ENCODE results near the gene DYRK1A.

DYRK1A gene

GRCh38 chr21:37385179-37385765 lies 18.7 kb downstream of the DYRK1A start:
- no peak for DNase-seq

DNA sequence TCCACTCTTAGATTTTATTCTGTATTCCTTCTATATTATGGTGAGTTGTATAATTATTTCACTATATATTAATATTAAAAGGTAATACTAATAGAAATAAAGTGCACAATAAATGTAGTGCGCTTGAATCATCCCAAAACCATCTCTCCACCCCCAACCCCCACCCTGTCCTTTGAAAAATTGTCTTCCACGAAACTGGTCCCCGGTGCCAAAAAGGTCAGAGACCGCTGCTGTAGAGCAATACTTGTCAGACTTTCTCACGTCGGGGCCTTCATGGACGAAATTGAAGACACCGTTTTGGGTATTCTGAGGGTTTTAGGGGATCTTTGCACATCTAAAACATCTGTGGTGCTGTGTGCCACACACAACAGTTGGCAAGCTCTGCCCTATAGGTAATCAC lies 19.6 kb downstream of the DYRK1A start:
- no peak for DNase-seq

GRCh38 chr21:37389456-37389855 lies 22.9 kb downstream of the DYRK1A start:
- DNase-seq: no peak

- no peak for DNase-seq
Observed at GRCh38 chr21:37391666-37392065, 25.1 kb downstream of the DYRK1A start.

DNA sequence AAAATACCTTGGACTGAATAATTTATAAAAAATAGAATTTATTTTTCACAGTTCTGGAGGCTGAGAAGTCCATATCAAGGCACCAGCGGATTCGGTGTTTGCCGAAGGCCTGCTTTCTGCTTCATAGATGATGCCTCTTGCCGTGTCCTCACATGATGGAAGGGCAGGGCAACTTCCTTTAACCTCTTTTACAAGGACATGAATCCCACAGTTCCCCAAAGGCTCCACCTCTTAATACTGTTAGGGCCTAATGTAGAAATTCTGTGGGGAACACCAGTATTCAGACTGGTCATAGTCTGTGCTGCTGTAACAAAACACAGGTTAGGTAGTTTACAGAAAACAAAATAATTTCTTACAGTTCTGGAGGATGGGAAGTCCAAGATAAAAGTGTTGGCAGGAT lies 25.9 kb downstream of the DYRK1A start:
- no peak for DNase-seq

DNA sequence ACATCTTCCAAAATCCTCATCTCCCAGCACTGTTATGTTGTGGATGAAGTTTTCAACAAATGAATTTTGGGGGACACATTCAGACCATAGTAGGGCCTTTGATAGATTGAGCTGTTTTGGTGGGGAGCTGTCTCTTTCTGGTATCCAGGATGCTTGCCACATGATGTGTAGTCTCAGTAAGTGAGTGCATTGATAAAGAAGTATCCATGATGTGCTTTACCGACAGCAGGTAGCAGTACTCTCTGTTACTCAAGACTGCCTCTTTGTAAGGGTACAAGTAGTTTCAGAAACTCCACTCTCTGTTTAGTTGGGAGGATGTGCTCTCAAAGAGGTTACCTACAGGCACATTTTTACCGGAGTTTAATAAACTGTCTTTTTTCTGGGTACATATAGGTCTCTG lies 26.5 kb downstream of the DYRK1A start:
- no peak for DNase-seq

- DNase-seq: no peak
Observed at GRCh38 chr21:37393786-37394185, 27.2 kb downstream of the DYRK1A start.

DNA sequence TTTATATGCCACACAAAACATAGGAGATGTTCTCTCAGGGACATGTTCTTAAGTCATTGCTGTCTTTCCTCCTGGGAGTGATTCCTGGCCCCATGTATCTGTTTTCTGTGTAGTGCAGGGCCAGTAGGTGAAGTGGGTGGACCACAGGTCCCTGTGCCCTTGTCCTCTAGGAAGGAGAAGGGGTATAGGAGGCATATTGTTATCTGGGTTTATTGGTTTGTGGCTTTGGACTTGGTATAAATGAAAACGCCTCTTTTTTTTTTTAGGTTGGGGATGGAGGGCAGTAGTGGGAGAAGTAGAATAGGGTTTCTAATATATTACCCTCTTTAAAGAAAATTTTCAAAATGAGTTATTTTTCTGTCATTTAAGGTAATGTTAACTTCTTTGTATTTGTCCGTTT lies 29.4 kb downstream of the DYRK1A start:
- no peak for DNase-seq

- no peak for DNase-seq
Observed at GRCh38 chr21:37396855-37397254, 30.3 kb downstream of the DYRK1A start.

DNA sequence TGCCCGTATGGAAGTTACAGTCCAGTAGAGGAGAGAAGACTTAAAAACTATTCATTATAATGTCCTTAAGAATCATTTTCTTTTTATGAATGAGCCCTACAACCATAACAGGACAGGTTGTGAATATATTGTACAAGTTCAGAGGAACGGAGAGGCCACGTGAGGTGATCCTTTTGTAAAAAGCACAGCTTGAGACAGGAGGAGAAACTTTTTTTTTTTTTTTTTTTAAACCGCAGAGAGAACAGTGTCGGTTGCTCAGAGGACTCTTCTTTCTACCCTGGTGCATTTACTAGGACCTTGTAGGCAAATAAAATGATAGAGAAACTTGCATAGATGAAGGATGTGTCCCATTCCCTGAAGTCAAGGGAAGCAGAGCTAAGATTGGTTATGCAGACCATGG lies 32.1 kb downstream of the DYRK1A start:
- no peak for DNase-seq

GRCh38 chr21:37402251-37402867 lies 35.8 kb downstream of the DYRK1A start:
- no peak for DNase-seq

DNA sequence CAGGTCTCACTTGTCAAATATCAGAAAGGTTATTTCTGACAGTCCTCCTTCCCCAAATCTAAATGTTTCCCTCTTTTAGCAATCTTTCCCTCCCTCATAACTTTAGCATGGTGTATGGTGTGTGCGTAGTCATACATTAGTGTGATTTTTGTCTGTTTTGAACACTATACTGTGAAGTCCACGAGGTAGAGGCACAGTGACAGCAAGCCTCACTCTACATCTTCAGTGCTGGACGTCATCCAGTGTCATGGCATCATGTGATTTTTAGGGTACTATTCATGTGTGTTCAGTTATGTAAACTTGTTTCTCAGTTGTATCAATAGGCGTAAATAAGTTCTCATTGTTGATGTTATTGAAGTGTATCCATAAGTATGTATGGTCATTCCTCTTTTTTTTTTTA lies 39.1 kb downstream of the DYRK1A start:
- no peak for DNase-seq

DNA sequence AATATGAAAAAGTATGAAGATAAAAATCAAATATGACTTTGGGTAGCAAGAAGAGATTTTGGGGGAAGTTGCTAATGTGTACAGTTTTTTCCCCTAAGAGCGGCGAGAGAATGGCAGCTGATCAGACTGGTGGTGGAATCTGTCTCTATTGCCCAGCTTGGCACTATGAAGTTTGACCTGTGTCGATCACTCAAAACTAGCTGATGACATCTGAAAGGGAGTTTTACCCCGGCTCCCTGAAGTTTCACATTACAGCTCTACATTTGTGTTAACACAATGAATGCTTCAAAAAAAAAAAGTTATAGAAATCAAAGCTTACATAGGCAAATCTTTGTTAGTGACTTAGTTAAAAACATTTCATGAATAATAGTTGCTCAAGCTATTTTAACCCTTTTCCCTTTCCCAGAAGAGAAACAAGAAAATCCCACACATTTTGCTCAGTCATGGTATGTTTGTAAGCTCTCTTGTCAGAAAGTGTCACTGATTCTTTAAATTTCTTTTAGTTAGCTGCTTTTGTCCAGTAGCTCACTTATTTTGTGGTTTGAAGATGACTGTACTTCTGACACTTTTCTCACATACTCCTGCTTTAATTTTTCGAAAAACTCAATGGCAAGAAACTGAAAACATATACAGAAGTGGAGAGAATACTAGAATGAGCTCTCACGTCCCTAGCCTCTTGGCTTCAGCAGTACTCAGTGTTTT lies 41.3 kb downstream of the DYRK1A start:
- DNase-seq: no peak

DNA sequence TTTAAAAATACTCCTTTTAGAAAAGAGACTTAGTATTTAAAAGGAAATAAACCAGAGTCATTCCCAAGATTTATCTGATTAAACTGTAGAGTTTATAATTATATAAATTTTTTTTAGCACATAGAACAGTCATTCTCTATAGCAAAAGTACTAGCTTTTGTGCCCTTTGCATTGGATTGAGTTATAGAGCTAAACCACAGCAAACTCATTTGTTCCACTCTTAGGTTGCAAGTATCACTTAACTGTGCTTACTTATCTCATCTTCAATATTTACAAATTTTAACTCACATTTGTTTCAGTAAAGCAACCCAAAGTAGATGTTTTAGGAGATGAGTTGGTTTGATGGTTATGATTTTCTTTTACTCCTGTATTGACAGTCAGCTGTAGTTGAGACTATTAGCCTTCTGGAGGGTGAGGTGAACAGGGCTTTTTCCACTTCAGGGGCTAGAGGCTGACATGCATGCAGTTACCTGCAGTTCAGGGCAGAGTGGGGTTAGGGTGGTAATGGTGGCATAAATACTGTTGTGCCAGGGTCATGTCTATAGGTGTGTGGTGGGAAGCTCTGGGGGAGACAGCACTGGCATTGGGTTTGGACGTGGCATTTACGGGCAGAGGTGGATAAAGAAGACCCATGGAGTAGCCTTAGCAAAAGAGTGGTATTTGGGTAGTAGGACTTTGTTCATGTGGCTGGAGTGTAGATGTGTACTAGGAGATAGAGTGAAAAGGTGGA lies 42.1 kb downstream of the DYRK1A start:
- DNase-seq: no peak

GRCh38 chr21:37410639-37411038 lies 44.1 kb downstream of the DYRK1A start:
- no peak for DNase-seq

- no peak for DNase-seq
Observed at GRCh38 chr21:37412603-37413360, 46.2 kb downstream of the DYRK1A start.

GRCh38 chr21:37413553-37414291 lies 47.1 kb downstream of the DYRK1A start:
- no peak for DNase-seq

DNA sequence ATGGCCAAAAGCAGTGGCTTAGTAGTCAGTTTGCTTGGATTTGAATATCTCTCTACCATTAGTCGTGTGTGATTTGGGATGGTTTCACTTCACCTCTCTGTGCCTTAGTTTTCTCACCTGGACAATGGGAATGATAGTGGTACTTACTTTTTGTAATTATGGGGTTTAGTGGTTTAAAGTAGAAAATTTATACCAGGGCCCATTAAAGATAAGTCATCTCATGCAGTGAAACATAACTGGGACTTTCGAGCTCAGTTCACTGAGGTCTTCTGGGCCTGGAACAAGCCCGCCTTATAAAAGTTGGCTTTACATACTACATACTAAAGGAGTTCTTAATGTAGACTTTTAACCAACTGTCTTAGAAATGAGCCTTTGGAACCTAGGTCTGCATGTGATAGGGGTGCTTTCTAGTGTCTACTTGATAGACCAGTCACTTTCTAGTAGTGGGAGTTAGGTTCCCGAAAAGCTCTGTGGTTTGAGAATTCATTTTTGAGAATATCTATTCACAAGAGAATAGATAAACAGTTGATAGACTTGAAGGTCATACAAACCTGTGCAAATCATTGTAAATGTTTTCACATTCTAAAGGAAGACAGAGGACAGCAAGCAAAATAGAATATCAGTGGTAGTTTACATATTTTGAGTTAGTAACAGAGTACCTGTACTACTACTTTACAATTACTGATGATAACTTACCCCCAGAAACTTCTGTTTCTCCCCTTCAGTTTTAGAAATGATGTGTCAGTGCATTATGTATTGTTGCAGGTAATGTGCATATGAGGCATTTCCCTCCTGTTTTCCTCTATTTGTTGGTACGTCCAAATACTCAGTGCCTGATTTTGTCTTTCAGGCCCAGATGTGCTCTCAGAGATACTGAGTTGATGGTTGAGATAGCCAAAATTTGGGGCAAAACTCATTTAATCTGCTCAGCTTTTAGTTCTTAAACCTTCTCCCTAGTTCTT lies 48.0 kb downstream of the DYRK1A start:
- DNase-seq: no peak

DNA sequence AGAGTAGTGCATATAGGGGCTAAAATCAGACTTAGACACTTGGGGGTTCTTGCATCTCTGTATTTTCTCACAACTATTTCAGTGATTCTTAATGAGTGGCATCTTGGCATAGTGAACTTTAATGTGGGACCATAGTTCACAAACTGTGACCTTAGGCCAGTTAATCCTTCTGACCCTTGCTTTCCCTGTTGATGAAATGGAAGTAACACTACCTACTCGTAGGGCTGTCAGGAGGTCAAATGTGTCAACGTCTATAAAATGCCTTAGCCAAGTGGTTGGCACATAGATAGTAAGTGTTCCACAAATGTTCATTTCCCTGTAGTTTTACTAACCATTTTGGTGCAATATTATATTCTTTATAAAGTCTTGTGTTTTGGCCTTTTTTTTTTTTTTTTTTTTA lies 49.4 kb downstream of the DYRK1A start:
- no peak for DNase-seq

- DNase-seq: no peak
Observed at GRCh38 chr21:37416914-37417313, 50.3 kb downstream of the DYRK1A start.

DNA sequence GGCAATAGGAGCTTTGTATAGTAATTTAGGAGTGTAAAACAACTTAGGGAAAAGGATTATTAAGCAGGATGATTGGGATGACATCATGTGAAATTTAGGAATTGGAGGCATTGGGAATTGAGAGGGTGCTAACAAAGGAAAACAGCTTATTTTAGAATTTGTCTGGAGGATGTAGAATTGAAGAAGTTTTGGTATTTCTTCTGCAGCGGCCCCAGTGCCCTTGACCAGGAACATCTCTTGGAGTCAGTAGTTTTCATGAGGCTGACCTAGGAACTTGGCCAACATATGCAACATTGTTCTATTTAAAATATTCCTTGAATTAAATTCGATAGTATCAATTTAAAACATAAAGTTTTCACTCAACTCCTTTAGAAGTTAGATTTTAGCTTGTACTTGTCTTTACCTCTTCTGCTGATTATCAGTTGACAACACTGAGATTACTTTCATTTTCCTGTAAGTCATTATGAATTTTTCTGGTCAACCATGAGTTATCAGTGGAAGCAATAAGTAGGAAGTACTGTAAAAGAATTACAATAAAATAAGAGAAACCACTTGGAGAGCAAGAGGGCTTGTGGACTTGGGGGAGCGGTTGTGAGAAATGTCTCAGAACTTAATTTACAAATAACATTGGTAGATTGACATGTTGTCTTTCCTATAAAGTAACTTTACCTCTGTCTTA lies 52.8 kb downstream of the DYRK1A start:
- DNase-seq: no peak

All from DMS153 (cell line).